CD14-positive monocyte (primary cell): Measurements from ENCODE around the gene LRRC55. TPM values are rescaled to one million over a fixed set of nuclear protein-coding genes. Genes with fewer than 3 reads are reported as not detected.

Source experiments
- DNase-seq, 3 donors: peaks; one replicate each; pipeline ENCODE4 v3.0.0-alpha.2; 2011 to 2022
- H2AFZ ChIP-seq: 2 replicates; pipeline ENCODE4 v1.6.0; 2012; ENCODE audit warnings: mild to moderate bottlenecking, low read depth, low read length, inconsistent platforms; ENCODE audit not compliant: insufficient read depth, poor library complexity, severe bottlenecking
- H3K27ac ChIP-seq, 2 donors: 1 replicate in 1 of 2; 2 replicates in 1 of 2; pipeline ENCODE4 v1.5.1; 2012 to 2013; ENCODE audit warnings: low read length in 2 of 2, control low read depth in 1 of 2, inconsistent platforms in 1 of 2, low read depth in 1 of 2, mild to moderate bottlenecking in 1 of 2
- H3K27me3 ChIP-seq, 2 donors: one replicate each; pipeline versions ENCODE4 v1.6.0 to v1.6.1; 2011 to 2013; ENCODE audit warnings: low read length in 2 of 2; ENCODE audit not compliant: control insufficient read depth in 2 of 2, insufficient read depth in 2 of 2
- H3K36me3 ChIP-seq, 2 donors: replicated peaks in 1 of 2; 1 replicate in 1 of 2; 2 replicates in 1 of 2; pipeline versions ENCODE4 v1.5.1 to v1.6.1; 2012 to 2013; ENCODE audit warnings: low read length in 2 of 2, control low read depth in 1 of 2, inconsistent platforms in 1 of 2, mild to moderate bottlenecking in 1 of 2; ENCODE audit not compliant: insufficient read depth in 2 of 2, control insufficient read depth in 1 of 2
- H3K4me1 ChIP-seq, 2 donors: 1 replicate in 1 of 2; 2 replicates in 1 of 2; pipeline versions ENCODE4 v1.5.1 to v1.6.1; 2012 to 2013; ENCODE audit warnings: low read length in 2 of 2, control low read depth in 1 of 2, inconsistent platforms in 1 of 2, mild to moderate bottlenecking in 1 of 2, moderate library complexity in 1 of 2; ENCODE audit not compliant: insufficient read depth in 2 of 2, control insufficient read depth in 1 of 2
- H3K4me2 ChIP-seq: replicated peaks from 2 replicates; pipeline ENCODE3; 2012; ENCODE audit warnings: low read length, moderate library complexity, mild to moderate bottlenecking; ENCODE audit not compliant: poor library complexity, severe bottlenecking; ENCODE audit errors: extremely low read depth
- H3K4me3 ChIP-seq, 3 experiments: fragments of 200-600 bp in 1 of 3; sonication (generic) in 1 of 3; replicated peaks in 1 of 3; 1 replicate in 2 of 3; 2 replicates in 1 of 3; pipeline ENCODE4 v1.5.1; 2011 to 2013; ENCODE audit warnings: low read length in 3 of 3, mild to moderate bottlenecking in 3 of 3, control low read depth in 2 of 3, low read depth in 2 of 3, inconsistent platforms in 1 of 3, moderate library complexity in 1 of 3
- H3K79me2 ChIP-seq: 2 replicates; pipeline ENCODE4 v1.6.0; 2012; ENCODE audit warnings: mild to moderate bottlenecking, control low read depth, inconsistent platforms, low read length, moderate library complexity; ENCODE audit not compliant: insufficient read depth
- H3K9ac ChIP-seq: 2 replicates; pipeline ENCODE4 v1.6.0; 2017; ENCODE audit warnings: low read length, mild to moderate bottlenecking; ENCODE audit not compliant: insufficient read depth, poor library complexity, severe bottlenecking
- H3K9me3 ChIP-seq, 2 donors: replicated peaks in 1 of 2; 1 replicate in 1 of 2; 2 replicates in 1 of 2; pipeline versions ENCODE4 v1.5.1 to v1.6.1; 2012 to 2013; ENCODE audit warnings: low read length in 2 of 2, control low read depth in 1 of 2; ENCODE audit not compliant: control insufficient read depth in 1 of 2, insufficient read depth in 1 of 2
- H4K20me1 ChIP-seq: 2 replicates; pipeline ENCODE4 v1.6.0; 2012; ENCODE audit warnings: mild to moderate bottlenecking, low read length, control low read depth, moderate library complexity; ENCODE audit not compliant: insufficient read depth
- H3K27ac Mint-ChIP-seq, 7 donors: one replicate each; pipeline ENCODE4 v1.8.0; 2020; ENCODE audit warnings: mild to moderate bottlenecking in 7 of 7, mixed read lengths in 7 of 7, moderate library complexity in 6 of 7, inconsistent platforms in 2 of 7
- H3K27me3 Mint-ChIP-seq, 3 donors: one replicate each; pipeline ENCODE4 v1.8.0; 2021 to 2022; ENCODE audit warnings: low read depth in 3 of 3, mild to moderate bottlenecking in 3 of 3, mixed read lengths in 3 of 3, moderate library complexity in 3 of 3, inconsistent platforms in 1 of 3
- H3K36me3 Mint-ChIP-seq, 2 donors: one replicate each; pipeline ENCODE4 v1.8.0; 2020; ENCODE audit warnings: mixed read lengths in 2 of 2, inconsistent platforms in 1 of 2, mild to moderate bottlenecking in 1 of 2
- H3K4me1 Mint-ChIP-seq: one replicate; pipeline ENCODE4 v1.8.0; 2020; ENCODE audit warnings: mild to moderate bottlenecking, mixed read lengths
- H3K4me3 Mint-ChIP-seq, 2 donors: one replicate each; pipeline ENCODE4 v1.8.0; 2020; ENCODE audit warnings: mild to moderate bottlenecking in 2 of 2, mixed read lengths in 2 of 2, moderate library complexity in 1 of 2
- H3K9me3 Mint-ChIP-seq, 7 donors: one replicate each; pipeline ENCODE4 v1.8.0; 2020 to 2022; ENCODE audit warnings: mixed read lengths in 7 of 7, mild to moderate bottlenecking in 6 of 7, moderate library complexity in 6 of 7, inconsistent platforms in 2 of 7
- WGBS: methylation state at CpG from one replicate; pipeline ENCODE4 v1.1.5; 2013; ENCODE audit warnings: missing lambda C conversion rate; ENCODE audit not compliant: insufficient coverage; 5-methylcytosine and 5-hydroxymethylcytosine counted together
- intact Hi-C, 2 donors: fragments of 100-400 bp; cut with micrococcal nuclease; formaldehyde crosslinking; loops; one replicate each; pipeline versions ENCODE4 v1.15.0 to v1.15.1; 2023
- polyA minus RNA-seq: library from RNA; depleted of rRNA, polyadenylated mRNA; stranded (reverse); fragments of >200 nt; gene quantifications from 2 replicates; pipeline ENCODE4 v1.2.3, GENCODE V29; 2012
- polyA plus RNA-seq, 3 donors: library from polyadenylated mRNA; depleted of rRNA in 1 of 3; unstranded in 2 of 3; stranded (reverse) in 1 of 3; fragments of 300-500 nt in 2 of 3; fragments of >200 nt in 1 of 3; fragmentation: Illumina TruSeq in 2 of 3; gene quantifications; 1 replicate in 2 of 3; 2 replicates in 1 of 3; pipeline ENCODE4 v1.2.3, GENCODE V29; 2012 to 2021
- total RNA-seq, 12 experiments: library from RNA in 1 of 12; stranded (reverse) in 1 of 12; fragments of 120-200 nt in 1 of 12; gene quantifications; one replicate each; pipeline ENCODE4 v1.2.4 and lab custom pipeline; 2013 to 2026; ENCODE audit warnings: mixed read lengths in 6 of 12, inconsistent platforms in 1 of 12
- TF ChIP-seq, protein P1 (sequence below): fragments of 200-600 bp; IDR thresholded peaks from one replicate; pipeline ENCODE4 v1.8.0; 2022; ENCODE audit warnings: antibody characterized with exemption, mild to moderate bottlenecking

Gene LRRC55, protein sequence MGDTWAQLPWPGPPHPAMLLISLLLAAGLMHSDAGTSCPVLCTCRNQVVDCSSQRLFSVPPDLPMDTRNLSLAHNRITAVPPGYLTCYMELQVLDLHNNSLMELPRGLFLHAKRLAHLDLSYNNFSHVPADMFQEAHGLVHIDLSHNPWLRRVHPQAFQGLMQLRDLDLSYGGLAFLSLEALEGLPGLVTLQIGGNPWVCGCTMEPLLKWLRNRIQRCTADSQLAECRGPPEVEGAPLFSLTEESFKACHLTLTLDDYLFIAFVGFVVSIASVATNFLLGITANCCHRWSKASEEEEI
- not detected for total RNA-seq (2013)
- not detected for polyA plus RNA-seq
- polyA minus RNA-seq: not detected in 2 replicates
- 0 to 0.81 (median 0) reads per million in 11 experiments for total RNA-seq (lab: John Stamatoyannopoulos, UW)

DNA sequence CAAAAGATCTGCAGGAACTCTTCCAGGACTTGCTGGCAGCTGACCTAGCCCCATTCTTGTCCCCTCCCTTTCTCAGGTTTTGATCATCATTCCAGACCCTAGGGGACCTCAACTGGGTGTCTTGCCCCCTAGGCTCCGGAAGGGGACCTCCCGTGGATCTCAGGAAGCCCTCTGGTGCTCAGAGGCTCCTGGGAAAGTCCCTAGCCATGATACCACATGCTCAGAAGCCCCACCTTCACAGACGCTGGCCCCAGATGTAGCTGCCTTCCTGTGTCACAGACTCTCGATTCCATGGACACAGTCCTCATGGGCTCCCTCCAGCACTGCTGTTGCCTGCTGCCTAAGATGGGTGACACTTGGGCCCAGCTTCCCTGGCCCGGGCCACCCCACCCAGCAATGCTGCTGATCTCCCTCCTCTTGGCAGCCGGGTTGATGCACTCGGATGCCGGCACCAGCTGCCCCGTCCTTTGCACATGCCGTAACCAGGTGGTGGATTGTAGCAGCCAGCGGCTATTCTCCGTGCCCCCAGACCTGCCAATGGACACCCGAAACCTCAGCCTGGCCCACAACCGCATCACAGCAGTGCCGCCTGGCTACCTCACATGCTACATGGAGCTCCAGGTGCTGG, at the start of gene LRRC55:
LRRC55 (plus strand) TSS at position 276 of the 628 bp plus-strand sequence; CDS start at position 346, 70 bp downstream.
- TF ChIP-seq, protein P1, sequence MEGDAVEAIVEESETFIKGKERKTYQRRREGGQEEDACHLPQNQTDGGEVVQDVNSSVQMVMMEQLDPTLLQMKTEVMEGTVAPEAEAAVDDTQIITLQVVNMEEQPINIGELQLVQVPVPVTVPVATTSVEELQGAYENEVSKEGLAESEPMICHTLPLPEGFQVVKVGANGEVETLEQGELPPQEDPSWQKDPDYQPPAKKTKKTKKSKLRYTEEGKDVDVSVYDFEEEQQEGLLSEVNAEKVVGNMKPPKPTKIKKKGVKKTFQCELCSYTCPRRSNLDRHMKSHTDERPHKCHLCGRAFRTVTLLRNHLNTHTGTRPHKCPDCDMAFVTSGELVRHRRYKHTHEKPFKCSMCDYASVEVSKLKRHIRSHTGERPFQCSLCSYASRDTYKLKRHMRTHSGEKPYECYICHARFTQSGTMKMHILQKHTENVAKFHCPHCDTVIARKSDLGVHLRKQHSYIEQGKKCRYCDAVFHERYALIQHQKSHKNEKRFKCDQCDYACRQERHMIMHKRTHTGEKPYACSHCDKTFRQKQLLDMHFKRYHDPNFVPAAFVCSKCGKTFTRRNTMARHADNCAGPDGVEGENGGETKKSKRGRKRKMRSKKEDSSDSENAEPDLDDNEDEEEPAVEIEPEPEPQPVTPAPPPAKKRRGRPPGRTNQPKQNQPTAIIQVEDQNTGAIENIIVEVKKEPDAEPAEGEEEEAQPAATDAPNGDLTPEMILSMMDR: no peak
- Histone ChIP-seq H2AFZ (no peak within 1 kb of the TSS), H3K27me3 (peaks cover 10 to 44% of the 10 kb centered on the region in 2 donors), H3K79me2 (no peaks in the 10 kb centered on the region), H3K27ac (no peak within 1 kb of the TSS), H3K4me2 (no peak within 1 kb of the TSS), H3K9me3 (no peaks in the 10 kb centered on the region), H4K20me1 (no peaks in the 10 kb centered on the region), H3K36me3 (no peaks in the 10 kb centered on the region), H3K9ac (no peak within 1 kb of the TSS), H3K4me3 (no peak within 1 kb of the TSS), H3K4me1 (no peaks in the 10 kb centered on the region)
- H3K9me3 Mint-ChIP-seq: peaks cover 0 to 5% (median 0%) of the 10 kb centered on the region in 7 donors
- H3K4me3 Mint-ChIP-seq: peak within 1 kb of the TSS in 1 of 2 donors; percentile 21
- no peak within 1 kb of the TSS for H3K27ac Mint-ChIP-seq
- no peaks in the 10 kb centered on the region for H3K4me1 Mint-ChIP-seq
- intact Hi-C loops: no loop called here
- 84% methylated on average over 15 of the region's 15 CpGs for WGBS
- no peaks in the 10 kb centered on the region for H3K36me3 Mint-ChIP-seq
- no peak for DNase-seq
- H3K27me3 Mint-ChIP-seq: peaks cover 32 to 37% (median 36%) of the 10 kb centered on the region in 3 donors

DNA sequence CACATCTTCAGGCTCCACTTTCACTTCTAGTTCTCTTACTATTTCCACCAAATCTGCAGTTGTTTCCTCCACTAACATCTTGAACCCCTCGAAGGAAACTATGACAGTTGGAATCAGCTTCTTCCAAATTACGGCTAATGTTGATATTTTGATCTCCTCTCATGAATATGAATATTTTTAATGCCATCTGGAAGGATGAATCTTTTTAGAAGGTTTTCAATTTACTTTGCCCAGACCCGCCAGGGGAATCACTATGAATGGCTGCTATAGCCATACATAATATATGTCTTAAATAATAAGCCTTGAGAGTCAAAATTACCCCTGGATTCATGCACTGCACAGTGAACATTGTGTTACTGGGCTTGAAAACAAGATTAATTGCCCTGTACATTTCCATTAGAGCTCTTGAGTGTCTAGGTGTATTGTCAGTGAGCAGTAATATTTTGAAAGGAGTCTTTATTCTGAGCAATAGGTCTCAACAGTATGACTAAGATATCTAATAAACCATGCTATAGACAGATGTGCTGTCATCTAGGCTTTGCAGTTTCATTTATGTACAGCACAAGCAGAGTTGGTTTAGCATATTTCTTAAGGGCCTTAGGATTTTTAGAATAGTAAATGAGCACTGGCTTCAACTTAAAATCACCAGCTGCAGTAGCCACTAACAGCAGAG, 48.3 kb upstream of the LRRC55 start:
- DNase-seq: no peak
- Histone ChIP-seq H3K27ac (no peak overlapping the region), H4K20me1 (no peaks in the 10 kb centered on the region), H3K27me3 (peaks cover 6 to 10% of the 10 kb centered on the region in 2 donors), H3K4me1 (no peaks in the 10 kb centered on the region), H3K79me2 (no peaks in the 10 kb centered on the region), H3K36me3 (no peaks in the 10 kb centered on the region), H3K9ac (no peak overlapping the region), H2AFZ (no peak overlapping the region), H3K4me2 (no peak overlapping the region), H3K9me3 (no peaks in the 10 kb centered on the region), H3K4me3 (no peak overlapping the region)
- no peaks in the 10 kb centered on the region for H3K36me3 Mint-ChIP-seq
- H3K4me1 Mint-ChIP-seq: no peaks in the 10 kb centered on the region
- no peak overlapping the region for H3K27ac Mint-ChIP-seq
- intact Hi-C loops: no loop called here
- no peak overlapping the region for H3K4me3 Mint-ChIP-seq
- no CpG with 5 or more reads among the region's 3 CpGs for WGBS
- TF ChIP-seq, protein P1: no peak
- peaks cover 15 to 25% (median 23%) of the 10 kb centered on the region in 3 donors for H3K27me3 Mint-ChIP-seq
- no peaks in the 10 kb centered on the region for H3K9me3 Mint-ChIP-seq
